Measurements from ENCODE around the gene COLEC11. TPM values are rescaled to one million over a fixed set of nuclear protein-coding genes. Genes with fewer than 3 reads are reported as not detected.
"Not testable (repeated sequence)": the region's sequence is repeated elsewhere in the genome, so short reads cannot be mapped to it uniquely, and the experiment has no call there.

COLEC11 gene
- total RNA-seq, 2 donors from 2014 or later = not detected

- not testable (repeated sequence) for DNase-seq; H3K36me3 Mint-ChIP-seq (ENCODE audit: low read depth); ATAC-seq; H3K9me3 ChIP-seq (ENCODE audit: control insufficient read depth, low read length, poor library complexity, severe bottlenecking); H3K4me1 Mint-ChIP-seq; H3K27ac Mint-ChIP-seq; H3K4me3 Mint-ChIP-seq
- peaks cover 19% of the 10 kb centered on the region for H3K27me3 Mint-ChIP-seq
Observed at GRCh38 chr2:3614743-3615142, 19.8 kb downstream of the COLEC11 start.

GRCh38 chr2:3615541-3616200 lies 20.8 kb downstream of the COLEC11 start:
- not testable (repeated sequence) for DNase-seq

GRCh38 chr2:3616435-3617197 lies 21.7 kb downstream of the COLEC11 start:
- peak overlapping the region; percentile 13 for H3K4me3 Mint-ChIP-seq
- H3K4me1 Mint-ChIP-seq; DNase-seq; H3K36me3 Mint-ChIP-seq (ENCODE audit: low read depth); H3K9me3 ChIP-seq (ENCODE audit: control insufficient read depth, low read length, poor library complexity, severe bottlenecking); H3K27ac Mint-ChIP-seq; ATAC-seq; H3K27me3 Mint-ChIP-seq: not testable (repeated sequence)

More at GRCh38 chr2:3615541-3616200, 20.8 kb downstream of the COLEC11 start:
- peaks cover 12% of the 10 kb centered on the region for H3K27me3 Mint-ChIP-seq
- ATAC-seq; H3K27ac Mint-ChIP-seq; H3K4me1 Mint-ChIP-seq; H3K9me3 ChIP-seq (ENCODE audit: control insufficient read depth, low read length, poor library complexity, severe bottlenecking); H3K36me3 Mint-ChIP-seq (ENCODE audit: low read depth); H3K4me3 Mint-ChIP-seq: not testable (repeated sequence)

GRCh38 chr2:3617198-3617890 lies 22.4 kb downstream of the COLEC11 start:
- Mint-ChIP-seq H3K4me3 (peak overlapping the region; percentile 13), H3K27ac (no peak overlapping the region), H3K36me3 (ENCODE audit: low read depth) (peaks cover 2% of the 10 kb centered on the region), H3K4me1 (peaks cover 2% of the 10 kb centered on the region), H3K27me3 (peaks cover 6% of the 10 kb centered on the region)
- no peaks in the 10 kb centered on the region for H3K9me3 ChIP-seq (ENCODE audit: control insufficient read depth, low read length, poor library complexity, severe bottlenecking)
- DNase-seq (no peak), ATAC-seq (no peak)

- H3K36me3 Mint-ChIP-seq (ENCODE audit: low read depth) = peaks cover 2% of the 10 kb centered on the region
Observed at GRCh38 chr2:3618367-3618766, 23.5 kb downstream of the COLEC11 start.

GRCh38 chr2:3619033-3619432 lies 24.1 kb downstream of the COLEC11 start:
- Mint-ChIP-seq H3K36me3 (ENCODE audit: low read depth) (peaks cover 2% of the 10 kb centered on the region), H3K4me1 (peaks cover 2% of the 10 kb centered on the region), H3K4me3 (no peak overlapping the region), H3K27ac (no peak overlapping the region), H3K27me3 (peaks cover 6% of the 10 kb centered on the region)
- H3K9me3 ChIP-seq (ENCODE audit: control insufficient read depth, low read length, poor library complexity, severe bottlenecking) = no peaks in the 10 kb centered on the region
- ATAC-seq (no peak), DNase-seq (no peak)

More at GRCh38 chr2:3618367-3618766, 23.5 kb downstream of the COLEC11 start:
- DNase-seq (no peak), ATAC-seq (no peak)
- Mint-ChIP-seq H3K4me3 (no peak overlapping the region), H3K27me3 (peaks cover 6% of the 10 kb centered on the region), H3K27ac (no peak overlapping the region), H3K4me1 (peaks cover 2% of the 10 kb centered on the region)
- H3K9me3 ChIP-seq (ENCODE audit: control insufficient read depth, low read length, poor library complexity, severe bottlenecking) = no peaks in the 10 kb centered on the region

GRCh38 chr2:3619661-3620060 lies 24.7 kb downstream of the COLEC11 start:
- not testable (repeated sequence) for H3K9me3 ChIP-seq (ENCODE audit: control insufficient read depth, low read length, poor library complexity, severe bottlenecking); H3K27me3 Mint-ChIP-seq; ATAC-seq; DNase-seq; H3K4me3 Mint-ChIP-seq; H3K4me1 Mint-ChIP-seq; H3K27ac Mint-ChIP-seq; H3K36me3 Mint-ChIP-seq (ENCODE audit: low read depth)

GRCh38 chr2:3620834-3621233 lies 25.9 kb downstream of the COLEC11 start:
- H3K27ac Mint-ChIP-seq = no peak overlapping the region
- ATAC-seq (no peak), DNase-seq (no peak)
- H3K9me3 ChIP-seq (ENCODE audit: control insufficient read depth, low read length, poor library complexity, severe bottlenecking) = no peaks in the 10 kb centered on the region
- no peak overlapping the region for H3K4me3 Mint-ChIP-seq
- H3K36me3 Mint-ChIP-seq (ENCODE audit: low read depth) = peaks cover 2% of the 10 kb centered on the region
- peaks cover 6% of the 10 kb centered on the region for H3K27me3 Mint-ChIP-seq
- H3K4me1 Mint-ChIP-seq = peaks cover 2% of the 10 kb centered on the region

GRCh38 chr2:3622967-3623366 lies 28.1 kb downstream of the COLEC11 start:
- no peak for ATAC-seq
- Mint-ChIP-seq H3K27ac (no peak overlapping the region), H3K4me3 (no peak overlapping the region), H3K36me3 (ENCODE audit: low read depth) (peaks cover 5% of the 10 kb centered on the region), H3K4me1 (peaks cover 5% of the 10 kb centered on the region), H3K27me3 (peaks cover 20% of the 10 kb centered on the region)
- DNase-seq = no peak
- no peaks in the 10 kb centered on the region for H3K9me3 ChIP-seq (ENCODE audit: control insufficient read depth, low read length, poor library complexity, severe bottlenecking)

- Mint-ChIP-seq H3K4me1 (peaks cover 3% of the 10 kb centered on the region), H3K36me3 (ENCODE audit: low read depth) (peaks cover 5% of the 10 kb centered on the region), H3K4me3 (no peak overlapping the region), H3K27me3 (peaks cover 32% of the 10 kb centered on the region), H3K27ac (no peak overlapping the region)
- H3K9me3 ChIP-seq (ENCODE audit: control insufficient read depth, low read length, poor library complexity, severe bottlenecking) = no peaks in the 10 kb centered on the region
- ATAC-seq = no peak
- no peak for DNase-seq
Observed at GRCh38 chr2:3624059-3624794, 29.3 kb downstream of the COLEC11 start.

GRCh38 chr2:3625186-3625585 lies 30.3 kb downstream of the COLEC11 start:
- peaks cover 38% of the 10 kb centered on the region for H3K27me3 Mint-ChIP-seq
- no peak overlapping the region for H3K27ac Mint-ChIP-seq
- no peak for DNase-seq
- no peak for ATAC-seq
- peaks cover 5% of the 10 kb centered on the region for H3K4me1 Mint-ChIP-seq
- no peak overlapping the region for H3K4me3 Mint-ChIP-seq
- peaks cover 5% of the 10 kb centered on the region for H3K36me3 Mint-ChIP-seq (ENCODE audit: low read depth)
- no peaks in the 10 kb centered on the region for H3K9me3 ChIP-seq (ENCODE audit: control insufficient read depth, low read length, poor library complexity, severe bottlenecking)

GRCh38 chr2:3626118-3626811 lies 31.4 kb downstream of the COLEC11 start:
- H3K36me3 Mint-ChIP-seq (ENCODE audit: low read depth) = peaks cover 5% of the 10 kb centered on the region
- H3K27me3 Mint-ChIP-seq = peaks cover 32% of the 10 kb centered on the region
- no peaks in the 10 kb centered on the region for H3K9me3 ChIP-seq (ENCODE audit: control insufficient read depth, low read length, poor library complexity, severe bottlenecking)
- no peak overlapping the region for H3K4me3 Mint-ChIP-seq
- H3K27ac Mint-ChIP-seq = no peak overlapping the region
- ATAC-seq = no peak
- DNase-seq = no peak
- H3K4me1 Mint-ChIP-seq = peaks cover 5% of the 10 kb centered on the region

All from T-helper 17 cell (primary cell).